A673 (cell line): ENCODE measurements around the gene TOM1L2. TPM values are rescaled to one million over a fixed set of nuclear protein-coding genes. Genes with fewer than 3 reads are reported as not detected.

ENCODE experiments used
- BruUV-seq: library from RNA; stranded (reverse); fragments of 400-500 nt; replicated peaks from 2 replicates; lab custom pipeline; 2021; lab: Mats Ljungman, UMichigan
- CTCF ChIA-PET: fragments of 300-600 bp; sonication (Branson Sonifier 250); formaldehyde crosslinking; loops from one replicate; lab custom pipeline; 2022; ENCODE audit warnings: antibody characterized with exemption; lab: Charles Lee
- POLR2A ChIA-PET: fragments of 300-600 bp; sonication (Branson Sonifier 250); formaldehyde crosslinking; loops from one replicate; lab custom pipeline; 2022; ENCODE audit warnings: antibody characterized with exemption; ENCODE audit not compliant: low non-redundant PET; lab: Charles Lee
- DNase-seq: peaks from one replicate; pipeline ENCODE4 v3.0.0-alpha.2; 2015; ENCODE audit warnings: low spot score
- H3K27ac ChIP-seq: fragments of 200-600 bp; sonication (generic); 2 replicates; pipeline ENCODE4 v1.5.1; 2016; ENCODE audit warnings: mixed run types, low read depth, mild to moderate bottlenecking, mixed read lengths, antibody characterized with exemption, low read length; ENCODE audit not compliant: poor library complexity, severe bottlenecking
- H3K27me3 ChIP-seq: fragments of 200-600 bp; sonication (generic); replicated peaks from 2 replicates; pipeline ENCODE4 v1.6.1; 2017; ENCODE audit warnings: mixed run types, low read depth, mild to moderate bottlenecking, mixed read lengths, antibody characterized with exemption, low read length; ENCODE audit not compliant: insufficient read depth, poor library complexity
- H3K36me3 ChIP-seq: fragments of 200-600 bp; sonication (generic); 2 replicates; pipeline ENCODE4 v1.6.1; 2016; ENCODE audit warnings: mixed run types, mild to moderate bottlenecking, mixed read lengths, antibody characterized with exemption, low read length; ENCODE audit not compliant: insufficient read depth, poor library complexity, severe bottlenecking
- H3K4me1 ChIP-seq: fragments of 200-600 bp; sonication (generic); 2 replicates; pipeline ENCODE4 v1.6.1; 2017; ENCODE audit warnings: mixed run types, mild to moderate bottlenecking, mixed read lengths, antibody characterized with exemption, low read length; ENCODE audit not compliant: insufficient read depth, poor library complexity, severe bottlenecking
- H3K4me3 ChIP-seq: fragments of 200-600 bp; sonication (generic); 2 replicates; pipeline ENCODE4 v1.5.1; 2016; ENCODE audit warnings: low read depth, mixed run types, mild to moderate bottlenecking, mixed read lengths, low read length; ENCODE audit not compliant: poor library complexity, severe bottlenecking
- H3K9me3 ChIP-seq: fragments of 200-600 bp; sonication (generic); 2 replicates; pipeline ENCODE4 v1.6.1; 2016; ENCODE audit warnings: mixed run types, low read depth, mild to moderate bottlenecking, mixed read lengths, antibody characterized with exemption, low read length; ENCODE audit not compliant: poor library complexity, severe bottlenecking
- EZH2 ChIP-seq: fragments of 200-600 bp; sonication (generic); IDR thresholded peaks from 2 replicates; pipeline ENCODE4 v1.6.1; 2017; ENCODE audit warnings: borderline replicate concordance, low read depth, mild to moderate bottlenecking, mixed read lengths, antibody characterized with exemption, low read length; ENCODE audit not compliant: poor library complexity, severe bottlenecking
- intact Hi-C: fragments of 100-400 bp; cut with micrococcal nuclease; formaldehyde crosslinking; loops from one replicate; pipeline ENCODE4 v1.10.0; 2022; ENCODE audit not compliant: unreplicated experiment
- total RNA-seq: library from RNA; stranded (reverse); gene quantifications from 2 replicates; pipeline ENCODE4 v1.2.3, GENCODE V29; 2021
- TF ChIP-seq, protein P1 (sequence below): fragments of 300-800, 200-600 bp; sonication (generic); conservative IDR thresholded peaks from 2 replicates; pipeline ENCODE4 v1.5.1; 2017; ENCODE audit warnings: low read depth, mild to moderate bottlenecking, antibody characterized with exemption, low read length, moderate library complexity, mixed read lengths

The TOM1L2 gene
- total RNA-seq, 1 experiment from 2014 or later = 10.0 TPM

DNA sequence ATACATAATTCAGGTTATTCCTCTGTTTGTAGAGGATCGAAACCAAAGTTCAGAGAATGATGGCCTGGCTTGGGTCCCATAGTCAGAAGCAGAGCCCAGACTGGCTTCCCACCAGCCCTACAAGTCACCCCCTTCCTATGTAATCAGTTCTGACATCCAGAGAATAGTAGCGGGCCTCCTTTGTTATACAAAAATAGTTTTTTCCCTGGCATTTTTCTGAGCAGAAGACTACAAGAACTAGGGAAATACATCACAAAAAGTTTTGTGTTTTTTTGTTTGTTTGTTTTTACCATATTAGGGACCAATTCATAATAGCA is 47.6 kb upstream of the TOM1L2 start:
- DNase-seq = no peak
- Histone ChIP-seq H3K4me1 (no peaks in the 10 kb centered on the region), H3K36me3 (no peaks in the 10 kb centered on the region), H3K4me3 (no peak overlapping the region), H3K27ac (no peak overlapping the region), H3K9me3 (no peaks in the 10 kb centered on the region), H3K27me3 (no peaks in the 10 kb centered on the region)
- ChIA-PET CTCF (no interaction called here), POLR2A (no interaction called here)
- BruUV-seq = no TSS peak
- TF ChIP-seq, protein P1, sequence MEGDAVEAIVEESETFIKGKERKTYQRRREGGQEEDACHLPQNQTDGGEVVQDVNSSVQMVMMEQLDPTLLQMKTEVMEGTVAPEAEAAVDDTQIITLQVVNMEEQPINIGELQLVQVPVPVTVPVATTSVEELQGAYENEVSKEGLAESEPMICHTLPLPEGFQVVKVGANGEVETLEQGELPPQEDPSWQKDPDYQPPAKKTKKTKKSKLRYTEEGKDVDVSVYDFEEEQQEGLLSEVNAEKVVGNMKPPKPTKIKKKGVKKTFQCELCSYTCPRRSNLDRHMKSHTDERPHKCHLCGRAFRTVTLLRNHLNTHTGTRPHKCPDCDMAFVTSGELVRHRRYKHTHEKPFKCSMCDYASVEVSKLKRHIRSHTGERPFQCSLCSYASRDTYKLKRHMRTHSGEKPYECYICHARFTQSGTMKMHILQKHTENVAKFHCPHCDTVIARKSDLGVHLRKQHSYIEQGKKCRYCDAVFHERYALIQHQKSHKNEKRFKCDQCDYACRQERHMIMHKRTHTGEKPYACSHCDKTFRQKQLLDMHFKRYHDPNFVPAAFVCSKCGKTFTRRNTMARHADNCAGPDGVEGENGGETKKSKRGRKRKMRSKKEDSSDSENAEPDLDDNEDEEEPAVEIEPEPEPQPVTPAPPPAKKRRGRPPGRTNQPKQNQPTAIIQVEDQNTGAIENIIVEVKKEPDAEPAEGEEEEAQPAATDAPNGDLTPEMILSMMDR = no peak
- TF ChIP-seq EZH2 = no peak
- intact Hi-C loops = no loop called here

- no peaks in the 10 kb centered on the region for H3K4me1 ChIP-seq
- no peak for DNase-seq
- no peak overlapping the region for H3K27ac ChIP-seq
- no peaks in the 10 kb centered on the region for H3K36me3 ChIP-seq
- TF ChIP-seq EZH2 = no peak
- TF ChIP-seq, protein P1 = no peak
- no TSS peak for BruUV-seq
- no peak overlapping the region for H3K4me3 ChIP-seq
- no peaks in the 10 kb centered on the region for H3K27me3 ChIP-seq
- ChIA-PET POLR2A (no interaction called here), CTCF (no interaction called here)
- H3K9me3 ChIP-seq = no peaks in the 10 kb centered on the region
- intact Hi-C loops = no loop called here
Observed at GRCh38 chr17:18018411-18018921, 46.3 kb upstream of the TOM1L2 start.

GRCh38 chr17:18017958-18018357 is 45.8 kb upstream of the TOM1L2 start:
- Histone ChIP-seq H3K4me3 (no peak overlapping the region), H3K9me3 (no peaks in the 10 kb centered on the region), H3K4me1 (no peaks in the 10 kb centered on the region), H3K27me3 (no peaks in the 10 kb centered on the region), H3K36me3 (no peaks in the 10 kb centered on the region), H3K27ac (no peak overlapping the region)
- TF ChIP-seq, protein P1 = no peak
- no peak for TF ChIP-seq EZH2
- intact Hi-C loops = no loop called here
- BruUV-seq = no TSS peak
- ChIA-PET CTCF (no interaction called here), POLR2A (no interaction called here)
- DNase-seq = no peak
